GM18868 (cell line): ENCODE measurements around the gene ROR1.

ENCODE experiments used
- ATAC-seq: cut with Tn5 transposase; IDR thresholded peaks from one replicate; pipeline ENCODE4 v1.9.1; 2021; ENCODE audit warnings: mild to moderate bottlenecking, moderate library complexity; ENCODE audit not compliant: unreplicated experiment

ROR1 gene

DNA sequence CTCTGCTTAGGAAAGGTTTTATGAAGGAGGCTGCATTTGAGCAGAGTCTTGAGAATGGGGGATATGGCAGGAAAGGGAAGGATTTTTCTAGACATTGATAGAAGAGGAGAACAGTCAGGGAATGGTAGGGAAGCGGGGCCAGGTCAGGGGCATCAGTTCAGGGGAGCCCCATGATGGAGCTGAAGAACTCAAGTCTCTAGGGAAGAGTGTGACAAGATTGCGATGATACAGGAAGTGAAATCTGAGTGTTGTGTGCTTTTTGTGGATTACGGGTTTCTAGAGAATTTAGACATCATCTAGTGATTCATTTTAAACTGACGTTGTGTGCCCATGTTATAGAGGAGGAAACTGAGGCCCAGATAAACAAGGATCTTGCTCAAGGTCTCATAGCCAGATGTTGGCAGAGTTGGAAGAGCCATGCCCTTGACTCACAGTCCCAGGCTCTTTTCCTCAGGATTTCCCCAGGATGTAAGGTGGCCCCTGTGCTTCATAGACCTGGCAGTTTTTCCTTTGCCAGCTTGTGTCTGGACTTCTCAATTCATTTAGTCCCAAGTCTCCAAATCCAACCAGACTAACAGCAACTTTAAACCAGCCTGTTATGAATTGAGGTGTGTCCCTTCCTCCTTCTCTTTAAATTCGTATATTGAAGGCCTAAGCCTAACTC is 130.3 kb downstream of the ROR1 start:
- no peak for ATAC-seq

DNA sequence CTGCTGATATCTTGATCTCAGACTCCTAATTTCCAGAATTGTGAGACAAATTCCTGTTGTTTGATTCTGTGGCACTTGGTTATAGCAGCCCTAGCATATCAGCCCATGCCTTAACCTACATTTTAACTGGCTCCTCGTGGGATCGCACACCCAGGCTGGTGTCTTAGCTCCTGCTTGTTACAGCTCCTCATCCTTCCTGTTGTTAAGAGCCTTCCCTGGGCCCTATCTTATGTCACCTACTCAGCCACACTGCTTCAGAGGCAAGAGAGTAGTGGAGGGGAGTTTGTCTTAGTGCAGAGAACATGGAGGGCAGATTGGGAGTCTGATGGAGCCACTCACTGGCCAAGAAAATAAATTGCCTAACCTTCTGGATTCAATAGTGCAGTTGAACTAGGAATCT is 131.0 kb downstream of the ROR1 start:
- no peak for ATAC-seq

DNA sequence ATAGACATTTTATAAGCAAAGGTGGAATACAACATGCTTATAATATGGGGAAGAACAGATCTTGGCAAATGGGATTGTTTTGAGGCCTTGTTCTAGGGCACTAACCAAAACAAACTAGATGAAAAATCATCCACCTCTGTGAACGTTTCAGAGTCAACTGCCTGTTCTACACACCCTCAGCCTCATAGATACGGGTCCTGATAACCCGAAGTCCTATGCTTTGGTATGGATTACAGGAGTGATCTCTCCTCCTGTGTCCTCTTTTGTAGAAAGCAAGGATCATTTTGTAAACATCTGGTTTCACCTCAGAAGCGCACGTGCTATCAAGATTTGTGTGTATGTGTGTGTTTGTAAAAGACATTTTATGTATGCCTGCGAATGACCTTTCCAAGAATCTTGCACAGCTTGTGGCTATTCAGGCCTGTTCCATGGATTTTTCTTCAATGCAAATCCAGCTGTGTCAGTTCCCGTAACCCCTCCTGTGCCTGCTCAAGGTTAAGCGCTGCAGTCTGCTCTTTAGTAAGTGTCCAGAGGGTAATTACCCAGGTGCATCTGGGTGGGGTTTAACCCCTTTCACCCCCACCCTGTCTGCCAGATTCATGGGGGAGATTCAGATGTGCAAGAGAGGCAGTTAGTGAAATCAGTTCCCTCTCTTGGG is 132.4 kb downstream of the ROR1 start:
- no peak for ATAC-seq

DNA sequence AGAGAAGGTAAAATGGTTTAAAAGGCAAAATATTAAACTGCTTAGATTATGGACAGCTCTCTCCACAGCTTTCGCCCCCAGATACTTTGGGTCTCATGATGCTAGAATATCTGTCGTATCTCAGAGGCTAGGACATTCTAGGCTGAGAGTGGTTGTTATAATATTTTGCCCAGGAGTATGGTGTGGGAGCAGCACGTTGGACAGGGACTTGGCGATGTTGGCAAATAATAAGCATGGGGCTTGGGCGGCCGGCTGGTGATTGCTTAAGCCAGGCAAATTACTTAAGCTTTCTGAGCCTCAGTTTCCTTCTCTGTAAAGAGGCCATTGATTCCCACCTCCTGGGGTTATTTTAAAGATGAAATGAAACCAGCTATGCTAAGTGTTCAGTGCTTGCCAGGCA is 133.2 kb downstream of the ROR1 start:
- ATAC-seq = no peak

DNA sequence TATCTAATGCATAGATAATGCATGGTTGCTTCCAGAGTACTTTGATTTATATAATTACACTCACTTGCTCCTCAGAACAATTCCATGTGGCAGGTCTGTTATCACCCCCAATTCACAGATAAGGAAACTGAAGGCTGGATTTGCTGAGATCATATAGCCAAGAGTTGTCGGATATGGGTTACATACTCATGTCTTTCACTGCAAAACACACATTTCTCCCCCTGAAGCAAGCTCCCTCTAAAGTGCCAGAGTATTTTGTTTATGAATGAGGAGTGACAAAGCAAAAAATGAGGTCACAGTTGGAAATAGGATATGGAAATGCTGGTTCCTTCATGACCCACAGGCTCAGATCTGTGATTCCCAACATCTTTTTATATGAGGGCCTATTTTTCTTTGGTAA is 134.2 kb downstream of the ROR1 start:
- no peak for ATAC-seq

DNA sequence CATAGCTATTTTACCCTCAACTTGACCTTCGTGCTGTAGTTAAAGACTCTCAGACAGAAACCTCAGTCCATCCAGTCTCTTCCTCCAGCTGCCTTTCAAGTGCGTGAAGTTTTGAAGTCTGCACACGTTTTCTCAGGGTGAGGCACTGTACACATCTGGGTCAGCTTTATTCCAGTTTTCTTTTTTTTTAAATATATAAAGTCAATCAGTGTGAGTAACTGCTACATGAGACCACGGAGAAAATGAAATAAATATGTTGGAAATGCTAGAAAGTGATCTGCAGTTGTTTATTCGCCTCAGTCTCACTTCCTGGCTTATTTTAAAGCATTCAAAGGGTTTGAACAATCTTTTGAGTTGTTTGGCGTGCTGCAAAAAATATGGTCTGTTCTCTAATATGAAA is 135.7 kb downstream of the ROR1 start:
- ATAC-seq = no peak

DNA sequence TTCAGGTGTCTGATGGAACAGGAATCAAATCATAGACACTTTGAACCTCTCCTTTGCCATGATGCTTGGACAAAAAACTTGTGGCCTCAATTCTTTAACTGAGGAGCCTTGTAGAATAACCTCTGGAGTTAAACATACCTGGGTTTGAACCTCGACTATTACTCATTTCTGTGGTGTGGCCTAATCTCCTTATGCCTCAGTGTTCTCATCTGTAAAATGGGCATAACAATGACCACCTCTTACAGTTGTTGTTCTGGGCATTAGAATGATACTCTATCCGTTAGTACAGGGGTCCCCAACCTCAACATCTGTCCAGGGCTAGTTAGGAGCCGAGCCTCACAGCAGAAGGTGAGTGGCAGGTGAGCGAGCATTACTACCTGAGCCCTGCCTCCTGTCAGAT is 137.2 kb downstream of the ROR1 start:
- ATAC-seq = no peak

DNA sequence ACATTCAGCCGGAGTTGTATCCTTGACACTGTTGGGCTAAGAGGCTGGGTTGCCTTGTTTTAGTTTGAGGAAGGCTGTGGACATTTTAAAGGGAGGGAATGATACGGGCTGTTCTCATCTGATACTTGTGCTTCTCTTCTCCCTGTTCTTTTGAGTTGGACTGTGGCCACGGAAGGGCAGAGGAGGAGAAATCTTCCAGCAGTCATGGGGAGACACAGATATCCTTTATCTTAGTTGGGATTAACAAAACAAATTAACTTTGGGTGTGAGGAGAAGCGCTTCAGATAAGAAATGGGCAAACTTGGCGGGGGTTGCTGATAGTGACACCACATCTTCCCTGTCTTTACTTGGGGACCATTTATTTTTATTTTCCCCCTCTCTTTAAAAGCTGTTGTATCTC is 138.8 kb downstream of the ROR1 start:
- no peak for ATAC-seq

DNA sequence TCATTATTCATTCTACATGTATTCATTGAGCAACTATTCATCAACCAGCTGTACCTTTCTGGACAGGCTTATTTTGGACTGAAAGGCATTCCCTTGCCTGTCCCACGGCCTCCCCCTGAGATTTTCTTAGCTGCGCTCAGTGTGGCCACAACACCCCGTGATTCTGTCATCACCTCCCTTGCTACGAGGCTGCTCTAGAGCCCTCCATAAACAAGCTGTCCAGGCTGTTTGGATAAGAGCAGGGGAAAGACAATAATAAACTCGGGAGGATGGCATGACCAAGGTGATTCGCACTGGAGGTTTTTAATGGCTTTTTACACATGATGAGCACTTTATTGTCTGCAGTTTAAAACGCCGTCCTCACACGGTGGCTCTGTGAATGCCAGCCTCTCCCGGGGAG is 139.7 kb downstream of the ROR1 start:
- no peak for ATAC-seq

DNA sequence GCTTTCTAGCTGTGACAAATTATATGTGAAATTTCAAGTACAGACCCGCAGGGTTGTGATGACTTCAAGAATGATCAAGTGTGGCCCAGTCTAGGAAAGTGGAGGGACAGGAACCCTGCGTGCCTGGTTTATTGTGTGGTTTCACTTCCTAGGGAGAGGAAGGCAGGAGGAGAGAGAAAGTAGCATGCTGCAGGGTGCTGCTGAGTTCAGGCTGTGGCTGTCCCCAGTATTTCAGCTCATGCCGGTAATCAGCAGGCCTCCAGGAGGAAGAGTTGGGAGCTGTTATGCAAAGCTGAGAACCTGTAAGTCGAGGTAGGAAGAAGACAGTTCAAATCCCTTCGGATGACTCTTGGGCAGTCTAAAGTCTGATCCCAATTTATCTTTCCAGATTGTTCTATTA is 140.4 kb downstream of the ROR1 start:
- ATAC-seq = no peak

DNA sequence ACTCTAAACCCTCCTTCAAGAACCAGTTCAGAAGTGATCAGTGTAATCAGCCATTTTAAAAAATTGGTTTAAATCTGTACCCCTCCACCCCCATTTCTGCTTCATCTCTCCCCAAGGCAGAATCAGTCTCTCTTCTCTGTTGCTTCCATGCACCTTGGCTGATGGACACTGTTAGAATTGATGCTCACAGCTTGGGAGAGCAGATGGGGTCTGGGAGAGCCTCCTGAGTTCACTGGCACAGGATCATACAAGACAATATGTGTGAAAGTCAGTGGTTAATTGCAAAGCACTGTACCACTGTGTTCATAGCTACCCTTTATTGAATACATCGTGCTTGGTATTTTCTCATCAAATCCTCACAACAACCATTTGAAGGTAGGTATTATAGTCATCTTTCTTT is 140.9 kb downstream of the ROR1 start:
- ATAC-seq = no peak

DNA sequence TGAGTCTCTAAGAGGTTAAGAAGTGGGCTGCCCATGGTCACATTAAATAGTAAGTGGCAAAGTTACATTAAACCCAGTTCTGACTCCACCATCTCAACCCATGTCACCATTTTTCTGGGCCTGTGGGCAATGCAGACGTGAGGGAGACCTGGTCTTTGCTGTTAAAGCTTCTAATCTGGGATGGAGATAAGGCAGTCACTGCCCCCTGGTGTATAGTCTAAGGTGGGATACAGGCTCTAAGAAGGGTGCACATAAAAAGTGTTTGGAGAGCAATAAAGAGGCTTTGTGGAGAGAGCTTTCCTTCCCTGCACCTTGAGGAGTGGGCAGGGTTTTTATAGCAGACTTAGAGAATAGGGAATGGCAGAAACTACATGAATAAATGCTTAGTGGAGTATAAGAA is 141.3 kb downstream of the ROR1 start:
- peak; percentile 72 for ATAC-seq

DNA sequence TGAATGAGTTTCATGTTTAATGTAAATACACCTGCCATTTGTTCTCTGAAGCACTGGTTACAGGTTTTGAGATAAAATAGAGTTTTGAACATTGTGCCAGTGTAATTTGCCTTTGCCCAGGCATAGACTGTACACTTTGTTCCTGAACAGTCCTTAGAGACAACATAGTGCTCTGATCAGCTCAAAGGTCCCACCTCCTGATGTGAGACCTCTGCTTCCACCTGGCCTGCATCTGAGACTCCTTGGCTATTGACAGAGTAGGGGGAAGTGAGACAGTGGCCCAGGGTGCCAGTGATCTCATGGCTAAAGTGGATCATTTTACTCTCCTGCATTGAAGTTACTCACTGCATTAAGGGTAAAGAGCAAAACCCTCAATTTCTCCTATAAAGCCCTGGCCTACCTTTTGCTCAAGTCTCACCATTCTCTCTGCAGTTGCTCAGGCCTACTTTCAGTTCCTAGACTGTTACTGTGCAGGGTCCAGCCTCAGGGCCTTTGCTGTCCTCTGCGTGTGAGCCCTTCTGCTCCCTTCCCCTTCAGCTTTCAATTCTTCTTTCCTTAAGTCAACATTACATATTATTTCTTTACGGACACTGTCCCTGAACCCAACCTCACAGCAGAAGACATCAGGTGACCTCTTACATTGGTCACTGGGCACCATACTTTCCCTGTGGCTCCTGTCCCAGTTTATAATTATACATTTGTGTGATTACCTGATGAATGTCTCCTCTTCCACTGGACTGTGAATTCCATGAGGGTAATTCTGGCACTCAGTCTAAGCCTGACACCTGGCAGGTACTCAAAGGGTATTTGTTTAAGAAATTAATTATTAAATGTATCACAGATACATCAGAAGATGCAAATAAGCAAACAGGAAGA is 142.9 kb downstream of the ROR1 start:
- no peak for ATAC-seq

DNA sequence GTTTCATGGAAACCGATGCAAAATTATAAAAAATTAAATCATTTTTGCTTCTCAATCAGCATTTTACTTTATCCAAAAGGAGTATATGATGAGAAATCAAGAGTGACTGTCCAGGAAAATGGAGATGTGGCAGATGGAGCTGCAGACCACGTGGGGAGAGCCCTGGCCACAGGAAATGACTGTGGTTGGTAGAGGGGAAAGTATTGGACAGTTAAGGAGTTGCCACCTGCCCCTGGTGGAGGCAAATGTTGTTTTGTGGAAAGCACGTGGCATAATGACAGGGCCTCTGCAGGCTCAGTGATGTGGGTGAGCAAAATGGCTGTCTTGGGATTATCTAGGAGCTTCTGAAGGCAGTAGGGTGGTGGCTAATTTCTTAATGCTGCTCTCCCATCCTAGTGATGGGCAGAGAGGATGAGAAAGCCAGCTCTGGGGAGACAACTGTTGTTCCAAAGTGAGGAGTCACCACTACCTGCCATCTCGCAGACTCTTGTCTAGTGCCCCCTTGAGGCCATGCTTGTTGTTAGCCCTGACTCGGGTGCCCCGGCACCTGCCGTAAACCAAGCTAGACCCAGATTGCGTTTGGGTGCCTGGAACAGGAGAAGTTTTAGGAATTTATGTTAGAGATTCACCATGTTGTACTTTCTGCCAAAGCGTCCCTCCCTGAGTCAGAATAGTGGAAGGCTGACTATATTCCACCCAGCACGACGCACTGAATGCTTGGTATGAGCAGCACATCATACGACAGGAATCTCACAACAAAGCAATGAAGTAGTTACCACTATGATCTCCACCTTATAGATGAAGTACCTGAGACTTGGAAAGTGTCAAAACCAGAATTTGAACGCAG is 144.0 kb downstream of the ROR1 start:
- no peak for ATAC-seq

DNA sequence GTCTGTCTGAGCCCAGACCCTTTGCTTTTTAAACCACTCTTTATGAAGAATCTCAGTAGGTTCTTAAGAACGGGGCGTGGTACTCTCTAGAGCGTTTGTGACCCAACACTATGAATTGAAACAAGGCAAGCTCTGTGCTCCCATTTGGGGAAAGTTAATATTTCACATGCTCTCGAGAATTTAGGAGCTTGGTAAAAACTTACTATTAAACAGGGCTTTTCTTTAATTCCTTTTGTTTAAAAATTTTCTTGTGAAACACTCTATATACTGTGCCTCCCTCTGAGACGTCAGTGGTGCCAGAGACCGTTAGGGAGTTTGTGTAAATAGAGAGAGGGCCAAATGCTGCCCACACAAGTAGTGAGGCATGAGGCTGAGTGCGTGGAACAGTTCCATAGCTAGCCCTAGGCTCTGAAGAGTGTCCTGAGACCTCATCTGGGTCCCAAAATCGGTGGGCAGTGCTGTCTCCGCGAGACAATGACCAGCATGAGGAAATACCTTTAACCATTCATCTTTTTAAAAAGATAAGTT is 144.7 kb downstream of the ROR1 start:
- no peak for ATAC-seq

DNA sequence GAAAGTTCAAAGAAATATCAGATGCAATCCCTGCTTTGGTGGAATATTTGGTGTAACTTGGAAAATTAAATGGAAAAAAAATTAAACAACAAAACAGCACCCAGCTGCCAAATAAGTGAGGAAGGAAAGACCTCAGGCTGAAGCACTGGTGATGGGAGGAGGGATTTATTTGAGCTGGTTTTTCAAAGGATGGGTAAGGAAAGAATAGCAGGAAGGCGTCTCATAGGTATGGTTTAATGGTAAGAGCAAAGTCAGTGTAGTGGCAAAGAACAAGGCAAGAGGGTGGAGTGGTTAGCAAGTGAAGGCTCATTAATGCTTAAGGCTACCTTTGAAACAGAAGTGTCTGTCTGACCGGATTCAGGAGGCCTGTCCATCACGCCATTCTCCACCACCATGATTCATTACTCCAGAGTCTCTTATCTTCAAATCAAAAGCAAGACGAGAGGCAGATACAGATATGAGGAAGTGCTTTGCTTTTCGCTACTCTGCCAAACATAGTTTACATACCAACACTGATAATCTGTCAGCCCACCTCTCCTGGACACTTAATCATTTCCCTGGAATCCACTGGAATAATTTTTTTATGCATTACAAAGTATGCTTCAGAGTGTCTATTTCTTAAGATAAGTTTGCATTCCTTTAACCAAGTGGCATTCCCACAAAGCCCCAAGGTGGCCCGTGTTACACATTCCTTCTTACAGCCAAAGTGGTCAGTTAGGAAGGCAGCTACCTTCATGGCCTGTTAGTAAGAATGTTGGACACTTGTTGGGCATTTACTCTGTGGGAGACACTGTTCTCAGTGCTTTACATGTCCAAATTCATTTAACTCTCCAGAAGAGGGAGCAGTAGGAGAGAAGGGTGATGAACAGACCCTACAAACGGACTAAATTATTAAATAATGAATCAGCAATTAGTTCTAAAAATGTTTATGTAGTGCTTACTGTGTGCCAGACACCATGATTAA is 146.6 kb downstream of the ROR1 start:
- no peak for ATAC-seq

DNA sequence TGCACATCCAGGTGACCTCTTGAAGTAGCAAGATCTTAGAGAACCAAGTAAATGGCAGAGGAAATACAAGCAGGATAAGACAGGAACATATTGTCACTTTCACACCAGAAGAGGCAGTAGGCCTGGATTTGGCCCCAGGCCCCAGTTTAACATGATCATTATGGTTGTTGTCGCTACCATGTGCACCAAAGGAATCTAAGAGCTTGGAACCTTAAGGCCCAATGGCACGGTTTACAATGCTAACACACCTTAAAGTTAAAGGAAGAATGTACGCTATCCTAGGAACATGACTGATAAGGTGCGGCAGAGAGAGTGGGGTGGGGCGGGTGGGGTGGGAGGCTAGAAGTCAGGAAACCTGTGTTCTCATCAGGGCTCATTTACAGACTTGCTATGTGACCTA is 147.5 kb downstream of the ROR1 start:
- ATAC-seq = no peak

DNA sequence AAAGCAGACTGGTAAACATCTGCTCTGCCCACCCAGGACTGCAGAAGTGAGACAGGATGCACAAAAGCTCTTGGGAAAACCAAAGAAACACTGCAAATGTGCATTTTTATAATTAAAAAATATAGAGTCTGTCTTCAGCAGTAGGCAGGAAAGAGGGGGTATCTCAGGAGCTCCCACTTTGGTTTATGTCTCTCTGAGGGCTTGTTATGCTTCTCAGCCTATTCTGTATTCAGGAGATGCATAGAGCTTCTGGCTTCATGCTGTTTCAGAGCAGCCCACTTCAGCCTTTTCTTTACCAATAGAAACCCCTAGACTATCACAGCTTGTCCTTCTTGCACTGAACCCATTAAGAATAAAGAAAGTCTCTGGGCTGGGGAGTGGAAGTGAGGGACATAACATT is 148.0 kb downstream of the ROR1 start:
- no peak for ATAC-seq

DNA sequence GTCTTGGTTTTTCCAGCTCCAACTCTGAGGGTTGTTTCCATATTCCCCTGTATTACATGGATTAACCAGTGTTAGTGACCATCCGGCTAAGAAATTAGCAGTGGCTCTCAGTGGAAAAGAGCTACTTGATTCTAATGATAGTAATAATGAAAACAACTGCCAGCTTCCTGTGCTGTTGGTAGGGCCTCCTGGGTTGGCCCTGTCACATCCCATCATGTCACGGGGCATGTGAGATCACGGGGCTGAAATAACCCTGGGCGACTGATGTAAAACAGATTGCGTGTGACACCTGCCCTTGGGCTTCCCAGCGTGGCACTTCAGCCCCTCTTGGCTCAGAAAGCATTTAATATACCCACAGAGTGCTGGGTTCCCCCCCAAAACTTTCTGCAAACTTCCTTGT is 149.0 kb downstream of the ROR1 start:
- no peak for ATAC-seq

DNA sequence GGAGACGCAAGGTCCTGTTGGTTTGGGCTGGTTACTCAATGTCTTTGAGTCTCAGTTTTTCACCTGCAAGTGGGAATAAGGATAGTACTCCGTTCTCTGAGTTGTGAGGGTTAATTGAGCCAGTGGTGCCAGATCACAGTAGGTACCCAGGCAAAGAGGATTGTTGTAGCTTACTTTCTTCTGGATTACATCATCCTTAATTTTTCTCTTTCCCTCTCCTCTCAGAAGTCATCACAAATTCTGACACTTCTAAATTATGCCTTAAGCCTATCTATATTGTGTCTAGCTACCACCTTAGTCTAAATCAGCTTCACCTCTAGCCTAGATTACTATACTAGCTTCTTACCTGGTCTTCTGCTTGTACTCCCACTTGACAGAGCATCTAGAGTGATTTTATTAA is 149.5 kb downstream of the ROR1 start:
- no peak for ATAC-seq
